GM23248 (cell line): ENCODE results near the gene ZEB2.

Source experiments
- EZH2 ChIP-seq: fragments of 200-600 bp; sonication (generic); IDR thresholded peaks from 2 replicates; pipeline ENCODE4 v1.6.1; 2018; ENCODE audit warnings: antibody characterized with exemption, mild to moderate bottlenecking; ENCODE audit not compliant: insufficient read depth, poor library complexity, severe bottlenecking
- EZH2phosphoT487 ChIP-seq: fragments of 200-600 bp; sonication (generic); IDR thresholded peaks from 2 replicates; pipeline ENCODE4 v1.6.1; 2018; ENCODE audit warnings: antibody characterized with exemption, moderate library complexity, mild to moderate bottlenecking, low read depth; ENCODE audit not compliant: insufficient read depth

DNA sequence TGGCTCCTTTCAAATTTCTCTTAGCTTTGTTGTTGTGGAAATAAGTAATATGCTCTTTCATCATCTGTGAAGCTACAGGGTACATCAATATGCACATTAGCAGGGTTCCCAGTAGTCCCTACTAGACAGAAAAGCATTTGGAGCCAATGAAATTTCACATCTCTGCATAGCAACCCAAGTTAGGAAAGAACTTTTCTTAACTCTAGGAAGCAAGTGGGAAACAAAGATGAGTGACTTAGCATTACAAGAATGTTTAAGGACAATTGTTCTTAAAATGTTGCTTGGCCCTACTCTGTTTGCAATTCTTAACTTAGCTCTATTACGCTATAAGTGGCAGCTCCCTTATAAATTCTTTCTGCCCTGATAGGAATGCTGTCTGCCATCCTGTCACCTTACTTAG is 39.6 kb downstream of the ZEB2 start:
- TF ChIP-seq EZH2: no peak
- no peak for TF ChIP-seq EZH2phosphoT487
